ENCODE measurements around the gene MRTFB.

MRTFB gene

GRCh38 chr16:14298374-14299122, 227.4 kb downstream of the MRTFB start:
- no peak for DNase-seq (ENCODE audit: low read depth)
- no peak overlapping the region for H3K4me3 ChIP-seq (ENCODE audit: low read depth, low read length)
- TF ChIP-seq CTCF (IDR thresholded peaks at IDR 0.05; ENCODE audit: low read depth, low read length, missing control alignments) = no peak

GRCh38 chr16:14300705-14301168, 229.6 kb downstream of the MRTFB start:
- no peak overlapping the region for H3K4me3 ChIP-seq (ENCODE audit: low read depth, low read length)
- peak; percentile 78 for TF ChIP-seq CTCF (IDR thresholded peaks at IDR 0.05; ENCODE audit: low read depth, low read length, missing control alignments)
- DNase-seq (ENCODE audit: low read depth) = peak; percentile 63

- no peak for DNase-seq (ENCODE audit: low read depth)
- TF ChIP-seq CTCF (IDR thresholded peaks at IDR 0.05; ENCODE audit: low read depth, low read length, missing control alignments) = no peak
- peak overlapping the region; percentile 69 for H3K4me3 ChIP-seq (ENCODE audit: low read depth, low read length)
Measured at GRCh38 chr16:14301169-14302030, 230.3 kb downstream of the MRTFB start.

- peak overlapping the region; percentile 66 for H3K4me3 ChIP-seq (ENCODE audit: low read depth, low read length)
- TF ChIP-seq CTCF (IDR thresholded peaks at IDR 0.05; ENCODE audit: low read depth, low read length, missing control alignments) = no peak
- no peak for DNase-seq (ENCODE audit: low read depth)
Measured at GRCh38 chr16:14302031-14302398, 230.9 kb downstream of the MRTFB start.

GRCh38 chr16:14302399-14303181, 231.5 kb downstream of the MRTFB start:
- no peak for DNase-seq (ENCODE audit: low read depth)
- no peak for TF ChIP-seq CTCF (IDR thresholded peaks at IDR 0.05; ENCODE audit: low read depth, low read length, missing control alignments)
- peak overlapping the region; percentile 66 for H3K4me3 ChIP-seq (ENCODE audit: low read depth, low read length)

- H3K4me3 ChIP-seq (ENCODE audit: low read depth, low read length) = peak overlapping the region; percentile 66
- DNase-seq (ENCODE audit: low read depth) = no peak
Measured at GRCh38 chr16:14303182-14303618, 232.1 kb downstream of the MRTFB start.

More at GRCh38 chr16:14303182-14303618, 232.1 kb downstream of the MRTFB start:
- TF ChIP-seq CTCF (IDR thresholded peaks at IDR 0.05; ENCODE audit: low read depth, low read length, missing control alignments) = no peak
